Stimulated activated CD8-positive, alpha-beta memory T cell treated with anti-CD3 and anti-CD28 coated beads, Interleukin-4, amount 100 ng/mL, for 4 hours (primary cell): ENCODE measurements around the gene TMEM129.
A peak's percentile ranks its signal among the peaks of the same experiment; 100 is the strongest.

Source experiments
- DNase-seq, 2 donors: peaks; one replicate each; pipeline ENCODE4 v3.0.0-alpha.2; 2020; ENCODE audit warnings: low read depth in 2 of 2, low spot score in 1 of 2

TMEM129 gene

GRCh38 chr4:1721003-1721665 is at the start of gene TMEM129, which contains the start of gene TACC3:
TMEM129 (minus strand) TSS chr4:1721323; CDS start chr4:1720837, 486 bp downstream.
TACC3 (plus strand) TSS chr4:1721521; CDS start chr4:1723422, 1,901 bp downstream.
- DNase-seq, result peak; percentile 80 to 88

- no peak for DNase-seq
Observed at GRCh38 chr4:1770791-1771231, 49.7 kb upstream of the TMEM129 start.

DNA sequence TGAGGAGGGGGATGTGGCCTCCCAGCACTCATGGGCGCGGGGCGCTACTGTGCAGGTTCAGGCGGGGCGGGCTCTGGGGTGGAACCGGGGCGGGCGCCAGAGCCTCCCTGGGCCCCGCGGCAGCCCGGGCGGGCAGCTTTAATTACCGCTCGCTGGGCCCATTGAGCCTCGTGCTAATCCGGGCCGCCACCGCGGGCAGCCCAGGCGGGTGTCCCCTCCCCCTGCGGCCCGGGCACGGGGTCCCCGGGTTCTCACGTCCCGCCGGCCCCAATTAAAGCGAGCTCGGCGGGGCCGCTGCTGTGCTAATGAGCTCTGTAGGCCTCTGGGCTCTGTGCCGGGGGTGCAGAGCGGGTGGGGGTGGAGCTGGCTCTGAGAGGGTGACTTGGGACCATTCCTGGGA is 49.1 kb upstream of the TMEM129 start:
- DNase-seq, result no peak

DNA sequence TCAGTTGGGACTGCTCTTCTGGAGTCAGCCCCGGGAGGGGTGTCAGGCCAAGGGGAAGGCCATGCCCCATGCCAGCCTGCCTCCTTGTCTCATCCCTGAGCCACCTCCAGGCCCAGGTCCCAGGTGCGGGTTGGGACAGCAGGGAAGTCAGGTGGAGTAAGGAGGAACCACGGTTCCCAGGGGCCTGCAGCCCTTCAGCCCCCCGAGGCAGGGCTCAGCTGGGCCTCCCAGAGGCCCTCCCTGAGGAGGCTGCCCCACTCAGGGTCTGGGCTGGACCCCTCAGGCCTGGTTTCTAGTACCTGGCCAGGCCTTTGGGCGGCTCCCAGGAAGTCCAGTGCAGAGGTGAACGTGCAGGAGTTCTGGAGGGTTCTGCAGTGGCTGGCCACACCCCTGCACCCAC is 48.6 kb upstream of the TMEM129 start:
- no peak for DNase-seq

DNA sequence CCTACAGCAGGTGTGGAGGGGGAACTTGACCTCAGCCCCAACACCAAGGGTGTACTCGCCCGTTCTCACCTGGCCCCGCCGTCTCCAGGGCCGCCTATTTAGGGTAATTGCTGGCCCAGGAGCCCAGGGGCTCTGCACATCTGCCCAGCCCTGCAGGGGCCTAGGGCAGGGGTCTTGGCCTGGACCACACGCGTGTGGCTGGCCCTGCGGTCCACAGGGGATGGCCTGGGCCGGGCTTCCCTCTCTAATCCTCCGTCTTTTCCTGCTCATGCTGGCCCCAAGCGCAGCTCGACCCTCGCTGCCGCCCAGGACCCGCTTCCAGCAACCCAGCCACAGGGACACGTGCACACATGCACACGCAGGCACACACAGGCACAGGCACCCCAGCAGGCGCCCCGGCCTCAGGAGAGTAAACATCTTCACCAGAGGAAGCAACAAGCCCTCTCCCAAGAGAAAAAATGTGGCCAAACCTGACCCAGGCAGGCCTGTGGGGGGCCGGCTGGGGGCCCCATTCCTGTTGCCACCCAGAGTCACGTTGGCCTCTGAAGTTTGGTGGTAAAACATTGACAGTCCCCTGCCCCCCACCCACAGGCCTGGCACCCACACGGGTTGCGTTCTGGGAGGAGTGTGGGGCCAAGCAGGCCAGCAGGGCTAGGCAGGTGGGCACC is 47.4 kb upstream of the TMEM129 start:
- DNase-seq, result no peak

DNA sequence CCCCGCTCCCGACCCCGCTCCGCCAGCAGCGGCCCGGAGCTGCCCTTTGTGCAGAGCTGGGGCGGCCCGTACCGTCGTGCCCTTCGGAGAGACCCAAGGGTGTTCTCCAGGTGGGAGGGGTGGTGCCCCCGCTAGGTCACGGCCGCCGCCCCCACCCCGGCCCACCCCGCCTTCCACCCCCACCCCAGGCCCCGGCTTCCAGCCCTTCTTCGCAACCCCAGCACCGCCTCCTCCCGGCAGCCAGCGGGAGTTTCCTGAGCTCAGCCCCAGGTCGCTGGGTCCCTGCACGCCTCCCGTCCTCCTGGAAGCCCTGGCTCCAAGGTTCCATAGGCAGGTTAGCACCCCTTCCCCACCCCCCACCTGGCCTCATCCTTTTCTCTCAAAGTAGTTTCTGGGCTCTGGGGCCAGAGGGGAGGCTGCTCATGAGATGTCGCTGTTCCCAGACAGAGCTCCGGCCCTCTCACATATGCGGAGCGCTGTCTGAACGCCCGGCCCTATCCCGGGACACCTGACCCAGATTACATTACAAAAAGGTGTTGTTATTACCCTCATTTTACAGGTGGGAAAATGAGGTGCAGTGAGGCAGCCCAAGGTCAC is 46.7 kb upstream of the TMEM129 start:
- no peak for DNase-seq

- DNase-seq, result no peak
Observed at GRCh38 chr4:1767061-1767769, 46.1 kb upstream of the TMEM129 start.

DNA sequence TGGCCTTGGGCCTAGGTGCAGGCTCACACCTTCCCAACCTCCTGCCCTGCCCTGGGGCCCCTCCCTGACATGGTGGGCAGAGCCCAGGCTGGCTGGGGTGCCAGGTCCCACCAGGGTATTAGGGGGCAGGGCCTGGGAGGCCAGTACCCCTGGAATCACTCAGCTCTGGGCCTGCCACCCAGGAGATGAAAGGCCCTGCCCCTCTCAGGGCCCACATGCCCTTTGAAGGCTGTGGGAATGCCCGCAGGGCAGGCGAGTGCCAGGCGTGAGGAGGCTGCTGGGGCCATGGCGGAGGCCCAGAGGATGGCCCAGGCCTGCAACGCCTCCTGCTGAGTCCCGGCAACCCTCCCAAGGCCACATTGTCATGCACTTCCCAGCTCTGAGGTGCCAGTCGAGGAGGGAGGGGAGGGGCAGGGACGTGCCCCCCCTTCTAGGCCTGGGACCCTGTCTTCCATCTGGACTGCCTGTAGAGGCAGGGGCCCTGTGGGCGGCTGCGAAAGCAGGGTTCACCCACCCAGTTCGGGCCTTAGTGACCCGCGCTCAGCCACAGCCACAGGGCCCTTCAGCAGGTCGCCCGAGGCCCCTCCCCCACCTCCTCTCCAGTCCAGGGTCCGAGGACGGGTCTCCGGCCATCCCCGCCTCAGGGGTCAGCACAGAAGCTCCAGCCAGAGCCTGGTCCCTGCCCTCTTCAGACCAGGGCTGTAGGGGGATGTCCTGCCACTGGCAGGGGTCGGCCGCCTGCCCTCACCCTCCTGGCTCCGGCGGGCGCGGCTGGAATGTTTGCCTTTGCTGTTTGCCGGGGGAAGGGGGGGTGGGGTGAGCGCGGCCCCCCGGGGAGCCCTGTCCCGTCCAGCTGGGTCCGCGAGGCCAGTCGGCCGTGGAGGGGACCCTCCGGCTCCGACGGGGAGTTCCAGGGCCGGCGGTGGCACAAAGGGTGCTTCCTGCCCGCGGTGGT is 45.3 kb upstream of the TMEM129 start:
- no peak for DNase-seq

GRCh38 chr4:1765409-1766072 is 44.4 kb upstream of the TMEM129 start:
- no peak for DNase-seq

DNA sequence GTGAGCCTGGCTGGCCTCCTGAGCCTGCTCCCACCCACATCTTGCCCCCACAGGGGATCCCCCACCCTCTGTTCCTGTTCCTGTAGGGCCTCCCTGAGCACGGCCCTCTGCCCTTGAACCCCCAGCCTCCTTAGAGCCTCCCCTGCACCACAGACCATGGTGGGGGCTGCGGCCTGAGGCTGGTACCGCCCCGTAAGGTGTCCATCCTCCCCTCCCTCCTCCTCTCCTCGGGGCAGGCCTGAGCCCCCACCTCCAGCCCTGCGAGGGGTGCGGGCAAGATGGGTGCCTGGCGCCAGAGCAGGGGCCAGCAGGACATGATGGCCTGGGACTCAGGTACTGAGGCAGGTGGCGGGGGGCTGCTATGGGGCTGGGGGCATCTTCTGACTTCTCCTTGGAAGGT is 43.5 kb upstream of the TMEM129 start:
- DNase-seq, result no peak

GRCh38 chr4:1763550-1764080 is 42.5 kb upstream of the TMEM129 start:
- DNase-seq, result no peak

DNA sequence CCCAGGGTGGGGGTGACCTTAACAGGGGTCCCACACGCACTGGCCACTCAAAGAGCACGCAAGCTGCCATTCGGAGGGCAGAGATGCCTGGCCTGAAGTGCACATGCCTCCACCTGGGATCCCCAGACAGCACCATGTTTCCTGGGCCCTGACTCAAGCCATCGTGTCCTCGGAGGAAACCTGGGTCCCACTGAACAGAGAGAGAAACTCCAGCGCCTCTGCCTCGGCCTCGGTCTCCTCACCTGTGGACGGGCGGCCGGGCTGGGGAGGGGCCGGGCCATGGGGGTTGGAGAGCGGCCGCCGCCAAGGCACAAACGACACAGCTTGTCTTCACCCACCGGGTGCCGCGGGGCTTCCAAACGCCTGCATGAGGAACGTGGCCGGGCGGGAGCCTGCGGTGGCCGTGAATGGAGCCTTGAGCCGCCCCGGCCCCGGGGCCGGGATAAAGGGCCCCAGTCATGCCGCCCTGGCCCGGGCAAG is 42.0 kb upstream of the TMEM129 start:
- DNase-seq, result no peak

- no peak for DNase-seq
Observed at GRCh38 chr4:1762264-1763010, 41.3 kb upstream of the TMEM129 start.

DNA sequence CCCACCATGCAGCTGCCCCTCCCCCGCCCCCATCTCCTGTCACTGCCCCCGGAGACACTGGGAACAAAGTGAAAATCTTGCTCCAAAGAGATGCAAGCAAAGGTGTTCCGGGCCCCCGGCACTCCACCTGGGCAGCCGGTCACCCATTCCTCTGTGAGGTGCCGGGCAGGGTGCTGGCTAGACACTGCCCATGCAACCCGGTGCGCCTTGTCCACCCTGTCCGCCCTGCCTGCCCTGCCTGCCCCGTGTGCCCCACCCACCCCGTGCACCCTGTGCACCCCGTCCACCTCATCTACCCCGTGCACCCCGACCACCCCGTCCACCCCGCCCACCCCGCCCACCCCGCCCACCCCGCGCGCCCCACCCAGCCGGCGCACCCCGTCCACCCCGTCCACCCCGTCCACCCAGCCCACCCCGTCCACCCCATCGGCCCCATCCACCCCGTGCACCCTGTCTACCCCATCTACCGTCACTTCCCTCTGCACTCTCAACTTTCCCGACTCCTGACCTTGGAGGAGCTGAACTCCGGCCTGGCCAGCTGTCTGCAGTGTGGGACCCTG is 40.1 kb upstream of the TMEM129 start:
- no peak for DNase-seq

GRCh38 chr4:1760521-1761071 is 39.5 kb upstream of the TMEM129 start:
- no peak for DNase-seq

- DNase-seq, result no peak
Observed at GRCh38 chr4:1759818-1760223, 38.7 kb upstream of the TMEM129 start.

DNA sequence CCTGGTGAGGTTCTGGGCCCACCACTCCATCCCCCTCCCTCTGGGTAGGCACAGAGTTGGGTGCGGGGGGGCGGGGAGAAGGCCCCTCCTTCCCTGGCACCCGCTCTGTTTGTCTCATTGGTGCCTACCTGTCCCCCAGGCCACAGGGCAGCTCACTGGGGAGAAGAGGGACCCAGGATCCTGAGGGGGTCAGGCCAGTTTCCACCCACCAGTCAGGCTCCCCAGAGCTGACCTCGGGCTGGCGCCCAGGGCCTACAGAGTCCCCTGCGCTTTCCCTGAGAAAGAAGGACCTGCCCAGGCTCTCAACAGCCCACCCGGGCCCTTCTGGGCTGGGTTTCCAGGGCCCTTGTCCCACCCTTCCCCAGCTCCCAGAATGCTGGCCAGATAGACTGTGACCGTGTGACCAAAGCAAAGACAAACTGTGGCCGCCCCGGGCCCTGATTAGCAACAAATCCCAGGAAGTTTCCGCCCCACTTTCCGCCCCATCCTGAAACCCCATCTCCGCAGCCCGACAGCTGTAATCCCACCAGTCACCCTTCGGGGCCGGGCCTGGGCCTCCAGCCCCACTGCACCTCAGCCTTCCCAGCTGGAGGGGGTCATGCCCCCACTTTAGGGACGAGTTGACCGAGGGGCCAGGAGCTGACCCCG is 38.2 kb upstream of the TMEM129 start:
- DNase-seq, result no peak
